ENCODE results near the gene SPEG.
"Not testable (repeated sequence)": the region's sequence is repeated elsewhere in the genome, so short reads cannot be mapped to it uniquely, and the experiment has no call there.

Gene SPEG

GRCh38 chr2:219404954-219405353, 29.7 kb upstream of the SPEG start:
- no peak for DNase-seq (ENCODE audit: low read depth in 2 of 2)

GRCh38 chr2:219405451-219405850, 29.2 kb upstream of the SPEG start:
- no peak for DNase-seq (ENCODE audit: low read depth in 2 of 2)

- no peak for DNase-seq (ENCODE audit: low read depth in 2 of 2)
Observed at GRCh38 chr2:219405958-219406860, 28.4 kb upstream of the SPEG start.

GRCh38 chr2:219406861-219407230, 27.8 kb upstream of the SPEG start:
- DNase-seq (ENCODE audit: low read depth in 2 of 2), result no peak

GRCh38 chr2:219407343-219407742, 27.3 kb upstream of the SPEG start:
- DNase-seq (ENCODE audit: low read depth in 2 of 2), result not testable (repeated sequence)

- no peak for DNase-seq (ENCODE audit: low read depth in 2 of 2)
Observed at GRCh38 chr2:219408204-219408603, 26.4 kb upstream of the SPEG start.

GRCh38 chr2:219408631-219409030, 26.0 kb upstream of the SPEG start:
- DNase-seq (ENCODE audit: low read depth in 2 of 2), result no peak

- no peak for DNase-seq (ENCODE audit: low read depth in 2 of 2)
Observed at GRCh38 chr2:219409619-219410018, 25.0 kb upstream of the SPEG start.

- DNase-seq (ENCODE audit: low read depth in 2 of 2), result no peak
Observed at GRCh38 chr2:219410390-219410789, 24.3 kb upstream of the SPEG start.

GRCh38 chr2:219414857-219415256, 19.8 kb upstream of the SPEG start:
- no peak for DNase-seq (ENCODE audit: low read depth in 2 of 2)

GRCh38 chr2:219415580-219416234, 18.9 kb upstream of the SPEG start:
- no peak for DNase-seq (ENCODE audit: low read depth in 2 of 2)

- no peak for DNase-seq (ENCODE audit: low read depth in 2 of 2)
Observed at GRCh38 chr2:219416235-219416602, 18.4 kb upstream of the SPEG start.

- DNase-seq (ENCODE audit: low read depth in 2 of 2), result no peak
Observed at GRCh38 chr2:219416938-219417337, 17.7 kb upstream of the SPEG start.

GRCh38 chr2:219417374-219417773, 17.3 kb upstream of the SPEG start:
- no peak for DNase-seq (ENCODE audit: low read depth in 2 of 2)

GRCh38 chr2:219418155-219419011, 16.3 kb upstream of the SPEG start, which contains the start of gene DES:
DES (plus strand) TSS chr2:219418377; CDS start chr2:219418463, 86 bp downstream.
- DNase-seq (ENCODE audit: low read depth in 2 of 2), result no peak

GRCh38 chr2:219419012-219419324, 15.7 kb upstream of the SPEG start:
- DNase-seq (ENCODE audit: low read depth in 2 of 2), result no peak

- no peak for DNase-seq (ENCODE audit: low read depth in 2 of 2)
Observed at GRCh38 chr2:219419331-219420197, 15.1 kb upstream of the SPEG start.

GRCh38 chr2:219420687-219421086, 14.0 kb upstream of the SPEG start:
- DNase-seq (ENCODE audit: low read depth in 2 of 2), result no peak

GRCh38 chr2:219421323-219421722, 13.3 kb upstream of the SPEG start:
- no peak for DNase-seq (ENCODE audit: low read depth in 2 of 2)

- DNase-seq (ENCODE audit: low read depth in 2 of 2), result no peak
Observed at GRCh38 chr2:219422952-219423534, 11.6 kb upstream of the SPEG start.
